Right hindlimb (tissue), 1 donor: Measurements from ENCODE around the gene ELP5.
A peak's percentile ranks its signal among the peaks of the same experiment; 100 is the strongest.

ENCODE experiments used
- DNase-seq: peaks from one replicate; pipeline ENCODE4 v3.0.0-alpha.2; 2018

The ELP5 gene, protein sequence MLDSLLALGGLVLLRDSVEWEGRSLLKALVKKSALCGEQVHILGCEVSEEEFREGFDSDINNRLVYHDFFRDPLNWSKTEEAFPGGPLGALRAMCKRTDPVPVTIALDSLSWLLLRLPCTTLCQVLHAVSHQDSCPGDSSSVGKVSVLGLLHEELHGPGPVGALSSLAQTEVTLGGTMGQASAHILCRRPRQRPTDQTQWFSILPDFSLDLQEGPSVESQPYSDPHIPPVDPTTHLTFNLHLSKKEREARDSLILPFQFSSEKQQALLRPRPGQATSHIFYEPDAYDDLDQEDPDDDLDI

GRCh38 chr17:7252176-7253043, at the start of gene ELP5:
Gene ELP5, plus strand, starts transcription at chr17:7252215. Its CDS starts 336 bp downstream, at chr17:7252551.
- DNase-seq, result peak; percentile 96

- DNase-seq, result peak; percentile 22
Measured at GRCh38 chr17:7203391-7203790, 48.6 kb upstream of the ELP5 start.

- no peak for DNase-seq
Measured at GRCh38 chr17:7204336-7204735, 47.7 kb upstream of the ELP5 start.

GRCh38 chr17:7204828-7205461, 47.1 kb upstream of the ELP5 start:
- peak; percentile 93 for DNase-seq

- no peak for DNase-seq
Measured at GRCh38 chr17:7205561-7205960, 46.5 kb upstream of the ELP5 start.

DNA sequence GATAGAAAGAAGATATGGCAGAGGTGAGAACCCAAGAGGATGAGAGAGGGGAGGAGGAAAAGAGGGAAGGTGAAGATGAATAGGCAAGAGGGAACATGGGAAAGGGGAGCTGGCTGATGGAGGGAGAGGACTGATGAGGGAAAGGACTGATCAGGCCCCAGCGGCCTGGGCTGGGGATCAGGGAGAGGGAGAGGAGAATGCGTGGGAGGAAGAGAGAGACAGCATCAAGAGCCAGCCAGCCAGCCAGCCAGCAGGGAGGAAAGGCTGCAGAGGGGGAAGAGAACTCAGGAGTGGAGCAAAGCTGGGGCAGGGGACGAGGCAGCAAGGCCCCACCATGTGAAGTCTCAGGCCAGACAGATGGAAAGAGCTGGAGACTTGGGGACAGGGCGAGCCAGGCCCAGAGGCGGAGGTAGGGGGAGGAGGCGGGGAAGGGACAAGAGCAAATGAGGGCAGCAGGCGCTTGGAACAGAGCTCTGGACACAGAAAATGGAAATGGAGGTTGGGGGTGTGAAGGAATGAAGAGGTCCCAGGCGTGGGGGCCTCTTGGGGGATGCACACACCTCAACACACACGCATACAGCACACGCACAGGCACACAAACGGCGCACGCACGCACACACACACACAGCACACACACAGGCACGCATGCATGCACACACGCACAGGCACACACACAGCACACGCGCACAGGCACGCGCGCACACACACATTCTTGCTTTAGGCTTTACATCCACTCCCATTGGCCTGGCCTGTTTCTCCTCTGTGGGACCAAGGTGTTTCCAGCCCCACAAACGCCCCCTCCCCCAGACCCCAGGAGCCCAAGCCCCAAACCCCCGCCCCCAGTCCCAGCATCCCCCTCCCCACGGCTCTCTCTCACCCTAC, 44.7 kb upstream of the ELP5 start:
- peak; percentile 68 for DNase-seq

GRCh38 chr17:7208027-7208571, 43.9 kb upstream of the ELP5 start:
- DNase-seq, result peak; percentile 31

GRCh38 chr17:7208754-7209460, 43.1 kb upstream of the ELP5 start:
- DNase-seq, result peak; percentile 12

- DNase-seq, result peak; percentile 35
Measured at GRCh38 chr17:7211491-7212273, 40.3 kb upstream of the ELP5 start.

DNA sequence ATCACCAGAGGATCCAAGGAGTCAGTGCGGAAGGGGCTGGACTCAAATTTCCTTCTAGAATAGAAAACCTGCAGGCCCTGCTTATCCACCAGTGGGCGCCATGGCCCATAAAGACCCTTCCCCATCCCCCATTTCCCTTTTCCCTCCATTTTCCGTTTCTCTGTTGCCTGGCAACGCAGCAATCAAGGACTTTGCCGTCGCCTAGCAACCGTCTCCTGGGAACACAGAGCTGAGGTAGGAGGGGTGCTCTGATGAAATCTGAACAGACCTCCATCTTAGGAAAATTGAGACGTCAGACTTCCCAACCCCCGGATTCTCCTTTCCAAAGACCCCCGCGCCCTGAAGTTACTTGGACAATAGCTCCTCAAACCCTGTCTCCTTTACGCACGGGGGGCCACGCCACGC, 38.1 kb upstream of the ELP5 start:
- DNase-seq, result peak; percentile 90

- peak; percentile 99 for DNase-seq
Measured at GRCh38 chr17:7214300-7215135, 37.5 kb upstream of the ELP5 start.

GRCh38 chr17:7215136-7215638, 36.8 kb upstream of the ELP5 start:
- DNase-seq, result no peak

- no peak for DNase-seq
Measured at GRCh38 chr17:7215652-7216180, 36.3 kb upstream of the ELP5 start.

DNA sequence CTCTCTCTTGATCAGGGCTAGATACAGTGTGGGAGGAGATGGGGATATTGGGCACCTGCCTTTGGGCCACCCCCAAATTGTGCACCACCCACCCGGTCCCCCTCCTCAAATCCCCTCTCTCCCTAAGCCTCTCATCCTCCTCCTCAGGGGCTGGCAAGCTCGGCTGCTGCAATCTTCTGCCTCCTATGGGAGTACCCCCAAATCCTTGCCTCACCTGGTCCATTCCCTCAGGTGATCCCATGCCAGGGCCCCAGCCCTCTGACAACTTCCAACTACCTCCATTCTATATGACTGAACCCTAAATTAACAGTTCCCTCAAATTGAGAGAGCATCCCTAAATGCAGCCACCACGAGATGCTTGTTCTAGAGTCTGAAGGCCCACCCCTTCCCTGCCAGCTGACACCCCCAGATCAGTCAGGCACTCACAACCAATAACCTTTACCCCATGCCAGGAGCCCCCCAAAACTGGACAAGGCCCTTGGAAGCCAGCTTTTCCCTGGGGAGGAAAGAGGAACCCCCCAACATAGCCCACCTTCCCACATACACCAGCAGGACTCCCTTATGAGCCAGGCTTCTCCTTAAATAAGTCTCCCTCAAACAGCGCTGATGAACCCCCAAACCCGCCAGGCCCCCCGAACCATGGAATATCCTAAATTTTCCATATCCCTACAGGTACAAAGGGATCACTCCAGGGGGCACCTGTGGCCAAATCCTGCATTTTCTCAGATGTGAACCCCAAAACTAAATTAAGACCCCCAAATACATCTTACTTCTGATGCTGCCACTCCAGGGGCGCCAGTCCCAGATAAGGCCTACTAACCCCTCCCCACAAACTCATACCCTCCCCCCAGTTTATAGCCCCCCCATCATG, 35.5 kb upstream of the ELP5 start:
- no peak for DNase-seq

DNA sequence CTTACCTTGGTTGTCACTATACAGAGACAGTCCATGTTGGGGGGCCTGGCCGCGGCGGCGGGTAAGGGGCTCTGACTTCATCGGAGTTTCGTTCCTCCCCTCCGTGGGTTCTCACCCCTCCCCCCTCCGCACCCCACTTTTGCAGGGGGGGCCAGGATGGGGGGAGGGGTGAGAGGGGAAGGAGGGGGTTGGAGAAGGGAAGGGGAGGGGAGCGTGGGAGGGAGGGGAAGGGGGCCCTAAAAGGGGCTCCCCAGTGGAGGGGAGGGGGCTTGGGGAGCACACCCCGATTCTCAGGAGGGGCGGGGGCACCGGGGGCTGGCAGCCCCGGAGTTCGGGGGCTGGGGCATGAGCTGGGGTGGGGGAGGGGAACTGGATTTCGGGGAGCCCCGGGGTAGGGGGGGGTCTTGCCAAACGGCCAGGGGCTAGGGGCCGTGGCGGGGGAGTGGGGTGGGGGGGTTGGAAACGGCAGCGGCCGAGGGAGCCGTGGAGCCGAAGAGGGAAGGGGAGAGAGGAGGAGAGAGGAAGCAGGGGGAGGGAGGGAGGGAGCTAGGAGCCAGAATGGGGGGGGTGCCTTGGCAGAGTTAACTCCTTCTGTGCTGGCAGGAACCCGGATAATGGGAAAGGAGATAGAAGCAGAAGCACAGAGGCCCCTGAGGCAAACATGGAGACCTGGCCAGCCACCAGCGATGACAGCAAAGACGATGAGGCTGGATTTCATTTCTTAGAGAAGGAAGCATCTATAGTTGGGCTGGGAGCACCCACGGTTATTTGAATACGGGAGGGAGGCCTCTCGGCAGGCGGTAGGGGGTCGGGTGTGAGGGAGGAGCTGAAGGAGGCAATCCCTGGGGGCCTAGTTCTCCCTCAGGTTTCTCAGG, 34.7 kb upstream of the ELP5 start:
- peak; percentile 87 for DNase-seq

DNA sequence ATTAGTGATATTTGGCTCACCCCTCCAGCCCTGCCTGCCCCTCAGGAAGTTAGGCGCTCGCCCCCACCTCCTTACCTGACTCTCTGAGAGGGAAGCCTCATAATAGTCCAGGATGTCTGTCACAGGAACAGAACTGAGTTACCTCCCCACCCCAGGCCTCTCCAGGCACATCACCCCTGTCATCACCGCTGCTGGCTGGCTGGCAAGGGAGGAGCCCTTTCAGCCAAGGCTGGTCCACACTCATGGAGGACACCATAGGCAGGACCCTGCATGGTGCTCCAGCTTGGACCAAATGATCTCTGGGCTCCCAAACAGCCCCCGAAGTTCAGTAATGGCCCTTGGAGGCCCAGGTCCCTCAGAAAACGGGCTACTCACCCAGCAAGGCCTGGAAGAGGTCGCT, 33.8 kb upstream of the ELP5 start:
- no peak for DNase-seq

DNA sequence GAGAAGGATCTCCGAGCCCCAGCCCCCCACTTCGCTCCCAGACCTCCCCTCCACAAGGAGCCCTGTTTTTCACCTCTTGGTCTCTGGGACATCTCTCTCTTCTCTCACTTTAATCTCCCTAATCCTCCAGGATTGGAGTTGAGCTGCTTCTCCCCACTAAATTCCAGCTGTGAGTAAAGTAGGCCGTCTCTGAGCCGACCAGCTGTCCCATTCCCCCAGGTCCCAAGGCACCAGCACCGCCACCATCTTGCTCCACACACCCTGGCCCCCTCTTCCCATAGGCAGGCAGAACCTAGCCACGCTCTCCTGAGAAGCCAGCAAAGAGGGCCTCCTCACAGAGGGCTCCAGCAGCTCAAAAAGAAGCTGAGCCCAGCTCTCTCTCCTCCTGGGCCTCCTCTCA, 33.3 kb upstream of the ELP5 start:
- no peak for DNase-seq
